SH-SY5Y (cell line): ENCODE results near the gene FBXL4.

ENCODE experiments used
- GATA2 ChIP-seq: IDR thresholded peaks from 2 replicates; pipeline ENCODE4 v1.6.1; 2011; ENCODE audit warnings: mild to moderate bottlenecking, low read depth, low read length
- GATA3 ChIP-seq: IDR thresholded peaks from 2 replicates; pipeline ENCODE4 v1.6.1; 2011; ENCODE audit warnings: low read depth, mild to moderate bottlenecking, low read length, moderate library complexity

DNA sequence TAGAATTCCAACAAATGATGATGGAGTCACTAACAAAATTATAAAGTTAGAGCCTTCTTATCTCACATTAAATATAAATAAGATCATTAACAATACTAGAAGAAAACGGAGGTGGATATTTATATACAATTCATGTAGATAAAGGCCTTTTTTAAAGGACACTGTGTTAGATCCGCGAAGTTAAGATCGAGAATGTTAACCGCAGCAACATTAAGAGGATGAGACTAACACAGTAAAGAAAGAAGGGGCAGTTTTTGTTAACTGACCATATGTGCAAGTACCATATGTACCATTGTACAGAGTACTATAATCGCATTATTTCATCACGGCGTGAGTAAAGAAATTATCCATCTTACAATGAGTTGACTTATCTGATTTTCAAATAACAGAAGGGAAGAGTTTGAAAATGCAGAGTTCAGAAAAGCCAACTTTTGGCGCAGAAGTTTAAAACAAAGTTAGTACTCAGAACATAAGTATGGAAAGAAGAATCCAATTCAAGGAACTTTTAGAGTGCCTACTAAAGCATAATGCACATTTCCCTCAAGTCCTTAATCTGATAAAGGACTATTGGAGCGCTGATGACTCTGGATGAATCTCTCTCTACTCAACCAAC lies 1.4 kb downstream of the FBXL4 start:
- 0 out of 2 replicates have a peak, but pooled peaks have one; percentile 16 for TF ChIP-seq GATA3
- no peak for TF ChIP-seq GATA2
